Measurements from ENCODE around the gene RNF169. TPM values are rescaled to one million over a fixed set of nuclear protein-coding genes. Genes with fewer than 3 reads are reported as not detected.

Gene RNF169
- total and polyA plus RNA-seq, 9 of the 15 experiments (the other 6 are each of a cell fraction or from before 2014, with no cell fraction given), result 0.68 to 18.1 (median 10.1) TPM

- TF ChIP-seq PRDM10 (IDR thresholded peaks at IDR 0.05; ENCODE audit: partially characterized antibody), result peak; percentile 87
- TF ChIP-seq ZNF766 (CRISPR knock-in tag; conservative IDR thresholded peaks at IDR 0.05), result no peak
- TF ChIP-seq CUX1 (CRISPR knock-in tag; IDR thresholded peaks at IDR 0.05), result no peak
- 0 out of 2 replicates have a peak, but pooled peaks have one; percentile 17 for TF ChIP-seq CREB3L1 (IDR thresholded peaks at IDR 0.05; ENCODE audit: borderline replicate concordance, low read depth)
- TF ChIP-seq ZBTB9 (CRISPR knock-in tag; IDR thresholded peaks at IDR 0.05), result 0 out of 2 replicates have a peak, but pooled peaks have one; percentile 13
- TF ChIP-seq RFX1 (IDR thresholded peaks at IDR 0.05), result peak; percentile 31; the same call in 1 of the 2 replicates
- peak; percentile 82; the same call in 1 of the 2 replicates for TF ChIP-seq CGGBP1 (CRISPR knock-in tag; IDR thresholded peaks at IDR 0.05)
- TF ChIP-seq U2AF1 (optimal IDR thresholded peaks at IDR 0.05; ENCODE audit: low read depth, low read length), result peak; percentile 29
- TF ChIP-seq PKNOX1 (IDR thresholded peaks at IDR 0.05), result 0 out of 2 replicates have a peak, but pooled peaks have one; percentile 14
- no peak for TF ChIP-seq ZNF212 (CRISPR knock-in tag; IDR thresholded peaks at IDR 0.05)
- TF ChIP-seq XRCC5 (IDR thresholded peaks at IDR 0.05; ENCODE audit: low read depth, low read length), result 0 out of 2 replicates have a peak, but pooled peaks have one; percentile 36
- no peak for TF ChIP-seq CBX5 (IDR thresholded peaks at IDR 0.05; ENCODE audit: borderline replicate concordance, low read depth)
These were observed at the start of gene RNF169 (continued) for GRCh38 chr11:74748211-74749126.

All from K562 (cell line).